Thoracic aorta (tissue), 2 donors: Measurements from ENCODE around the gene AP2M1. TPM values are rescaled to one million over a fixed set of nuclear protein-coding genes. Genes with fewer than 3 reads are reported as not detected.

Source experiments
- ATAC-seq: fragments of 150-250 bp; one replicate; pipeline ENCODE4 v1.8.0; 2017; ENCODE audit warnings: low read depth; ENCODE audit not compliant: insufficient number of reproducible peaks, low FRiP score
- DNase-seq: peaks from one replicate; pipeline ENCODE4 v3.0.0-alpha.2; 2020; ENCODE audit warnings: low spot score
- H3K27ac ChIP-seq, 2 donors: fragments of 200-600 bp; sonication (generic); 1 replicate in 1 of 2; 2 replicates in 1 of 2; pipeline ENCODE4 v1.5.1; 2016; ENCODE audit warnings: mild to moderate bottlenecking in 2 of 2, moderate library complexity in 2 of 2
- H3K27me3 ChIP-seq: fragments of 200-600 bp; sonication (generic); replicated peaks from 2 replicates; pipeline ENCODE4 v1.6.0; 2016; ENCODE audit warnings: mild to moderate bottlenecking; ENCODE audit not compliant: insufficient read depth
- H3K36me3 ChIP-seq: fragments of 200-600 bp; sonication (generic); one replicate; pipeline ENCODE4 v1.5.1; 2016
- H3K4me1 ChIP-seq, 2 donors: fragments of 200-600 bp; sonication (generic); 1 replicate in 1 of 2; 2 replicates in 1 of 2; pipeline versions ENCODE4 v1.5.1 to v1.6.0; 2016; ENCODE audit warnings: low read depth in 2 of 2, mild to moderate bottlenecking in 1 of 2; ENCODE audit not compliant: control insufficient read depth in 1 of 2
- H3K4me3 ChIP-seq: fragments of 200-600 bp; sonication (generic); 2 replicates; pipeline ENCODE4 v1.5.1; 2016; ENCODE audit warnings: mild to moderate bottlenecking
- H3K9me3 ChIP-seq: fragments of 200-600 bp; sonication (generic); 2 replicates; pipeline ENCODE4 v1.5.1; 2016
- total RNA-seq, 2 donors: library from RNA; depleted of rRNA; stranded (reverse); fragments of >200 nt; gene quantifications; one replicate each; pipeline versions ENCODE4 v1.1.0 to v1.2.3, GENCODE V29; 2016
- TF ChIP-seq, protein P1 (sequence below): fragments of 200-600 bp; sonication (generic); IDR thresholded peaks from one replicate; pipeline ENCODE4 v1.5.1; 2019; ENCODE audit warnings: antibody characterized with exemption

AP2M1 gene
- total RNA-seq, 2 donors from 2014 or later: 194 to 203 TPM

DNA sequence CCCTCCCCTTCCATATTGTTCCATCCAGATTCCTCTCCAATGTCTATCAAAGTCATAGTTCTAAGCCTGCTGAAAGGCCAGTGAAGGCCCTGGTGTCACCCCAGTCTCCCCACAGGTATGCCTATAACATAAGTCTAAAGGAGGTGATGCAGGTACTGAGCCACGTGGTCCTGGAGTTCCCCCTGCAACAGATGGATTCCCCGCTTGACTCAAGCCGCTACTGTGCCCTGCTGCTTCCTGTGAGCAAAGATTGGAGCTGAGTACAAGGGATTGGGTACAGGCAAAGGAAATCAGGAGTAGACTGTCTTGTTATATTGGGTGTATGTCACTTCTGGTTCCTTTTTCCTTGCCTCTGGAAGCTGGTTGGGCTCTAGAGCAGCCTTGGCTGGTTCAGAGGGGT lies 31.3 kb upstream of the AP2M1 start:
- ATAC-seq (no peak), DNase-seq (no peak)
- no peak overlapping the region for H3K4me3 ChIP-seq
- H3K9me3 ChIP-seq: no peaks in the 10 kb centered on the region
- TF ChIP-seq, protein P1, sequence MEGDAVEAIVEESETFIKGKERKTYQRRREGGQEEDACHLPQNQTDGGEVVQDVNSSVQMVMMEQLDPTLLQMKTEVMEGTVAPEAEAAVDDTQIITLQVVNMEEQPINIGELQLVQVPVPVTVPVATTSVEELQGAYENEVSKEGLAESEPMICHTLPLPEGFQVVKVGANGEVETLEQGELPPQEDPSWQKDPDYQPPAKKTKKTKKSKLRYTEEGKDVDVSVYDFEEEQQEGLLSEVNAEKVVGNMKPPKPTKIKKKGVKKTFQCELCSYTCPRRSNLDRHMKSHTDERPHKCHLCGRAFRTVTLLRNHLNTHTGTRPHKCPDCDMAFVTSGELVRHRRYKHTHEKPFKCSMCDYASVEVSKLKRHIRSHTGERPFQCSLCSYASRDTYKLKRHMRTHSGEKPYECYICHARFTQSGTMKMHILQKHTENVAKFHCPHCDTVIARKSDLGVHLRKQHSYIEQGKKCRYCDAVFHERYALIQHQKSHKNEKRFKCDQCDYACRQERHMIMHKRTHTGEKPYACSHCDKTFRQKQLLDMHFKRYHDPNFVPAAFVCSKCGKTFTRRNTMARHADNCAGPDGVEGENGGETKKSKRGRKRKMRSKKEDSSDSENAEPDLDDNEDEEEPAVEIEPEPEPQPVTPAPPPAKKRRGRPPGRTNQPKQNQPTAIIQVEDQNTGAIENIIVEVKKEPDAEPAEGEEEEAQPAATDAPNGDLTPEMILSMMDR: no peak
- H3K27ac ChIP-seq: no peak overlapping the region
- H3K27me3 ChIP-seq: no peaks in the 10 kb centered on the region
- no peaks in the 10 kb centered on the region for H3K4me1 ChIP-seq
- peaks cover 66% of the 10 kb centered on the region for H3K36me3 ChIP-seq

DNA sequence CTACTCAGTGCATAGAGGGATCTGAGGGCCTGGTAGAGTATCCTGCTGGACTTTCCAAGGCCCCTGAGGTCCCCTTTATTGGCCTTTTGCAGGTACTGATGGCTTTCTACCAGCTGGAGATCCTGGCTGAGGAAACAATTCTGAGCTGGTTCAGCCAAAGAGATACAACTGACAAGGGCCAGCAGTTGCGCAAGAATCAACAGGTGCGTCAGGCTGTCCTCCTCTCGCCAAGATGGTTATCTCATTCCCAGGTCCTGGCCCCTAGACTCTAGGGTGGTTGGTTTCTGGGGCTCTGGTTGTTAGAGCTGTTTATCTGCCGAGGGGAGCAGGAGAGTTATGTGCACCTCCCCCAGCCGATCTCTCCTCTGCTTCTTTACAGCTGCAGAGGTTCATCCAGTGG lies 30.1 kb upstream of the AP2M1 start:
- DNase-seq: no peak
- Histone ChIP-seq H3K4me1 (no peaks in the 10 kb centered on the region), H3K36me3 (peaks cover 59% of the 10 kb centered on the region), H3K27me3 (no peaks in the 10 kb centered on the region), H3K27ac (no peak overlapping the region), H3K9me3 (no peaks in the 10 kb centered on the region), H3K4me3 (no peak overlapping the region)
- TF ChIP-seq, protein P1: no peak
- no peak for ATAC-seq

DNA sequence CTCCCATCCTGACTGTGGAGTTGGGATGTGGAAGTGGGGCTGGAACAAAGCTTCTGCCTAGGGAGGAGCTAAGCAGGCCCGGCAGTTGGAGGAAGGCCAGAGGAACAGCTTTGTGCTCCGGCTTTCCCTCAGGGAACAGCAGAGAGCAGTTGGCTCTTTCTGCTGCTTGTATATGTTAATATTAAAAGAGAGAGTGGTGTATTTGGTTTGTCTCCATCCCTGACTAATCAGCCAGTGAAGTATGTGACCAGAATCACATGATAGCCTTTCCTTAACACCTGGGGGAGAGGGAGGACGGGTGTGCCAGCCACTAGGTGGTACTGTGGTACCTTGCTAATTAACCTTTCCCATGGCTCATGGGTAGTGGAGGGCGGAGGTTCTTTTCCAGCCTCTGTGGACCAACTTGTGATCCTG lies 29.5 kb upstream of the AP2M1 start:
- no peaks in the 10 kb centered on the region for H3K4me1 ChIP-seq
- DNase-seq (no peak), ATAC-seq (no peak)
- H3K27me3 ChIP-seq: no peaks in the 10 kb centered on the region
- H3K9me3 ChIP-seq: no peaks in the 10 kb centered on the region
- no peak overlapping the region for H3K4me3 ChIP-seq
- TF ChIP-seq, protein P1: no peak
- H3K27ac ChIP-seq: no peak overlapping the region
- H3K36me3 ChIP-seq: peaks cover 57% of the 10 kb centered on the region

DNA sequence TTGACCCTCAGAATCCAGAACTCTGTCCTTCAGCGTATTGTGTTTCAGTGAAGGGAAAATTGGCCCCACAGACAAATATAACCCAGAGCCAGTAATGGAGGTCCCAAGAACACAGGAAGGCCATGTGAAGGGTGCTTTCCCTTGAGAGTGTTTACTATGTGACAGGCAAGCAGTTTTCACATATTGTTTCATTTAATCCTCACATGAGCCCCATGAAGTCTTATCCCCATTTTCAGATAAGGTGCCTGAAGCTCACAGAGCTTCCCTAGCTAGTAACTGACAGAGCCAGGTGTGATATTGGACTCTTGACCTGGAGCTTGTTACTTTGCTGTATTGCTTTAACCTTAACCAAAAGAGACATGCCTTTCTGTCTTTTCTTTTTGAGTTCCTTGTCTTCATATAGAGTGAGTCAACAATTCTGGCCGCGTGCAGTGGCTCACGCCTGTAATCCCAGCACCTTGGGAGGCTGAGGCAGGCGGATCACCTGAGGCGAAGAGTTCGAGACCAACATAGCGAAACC lies 28.8 kb upstream of the AP2M1 start:
- TF ChIP-seq, protein P1: no peak
- peaks cover 52% of the 10 kb centered on the region for H3K36me3 ChIP-seq
- H3K9me3 ChIP-seq: no peaks in the 10 kb centered on the region
- ATAC-seq (no peak), DNase-seq (no peak)
- no peak overlapping the region for H3K27ac ChIP-seq
- no peak overlapping the region for H3K4me3 ChIP-seq
- H3K27me3 ChIP-seq: no peaks in the 10 kb centered on the region
- H3K4me1 ChIP-seq: no peaks in the 10 kb centered on the region

DNA sequence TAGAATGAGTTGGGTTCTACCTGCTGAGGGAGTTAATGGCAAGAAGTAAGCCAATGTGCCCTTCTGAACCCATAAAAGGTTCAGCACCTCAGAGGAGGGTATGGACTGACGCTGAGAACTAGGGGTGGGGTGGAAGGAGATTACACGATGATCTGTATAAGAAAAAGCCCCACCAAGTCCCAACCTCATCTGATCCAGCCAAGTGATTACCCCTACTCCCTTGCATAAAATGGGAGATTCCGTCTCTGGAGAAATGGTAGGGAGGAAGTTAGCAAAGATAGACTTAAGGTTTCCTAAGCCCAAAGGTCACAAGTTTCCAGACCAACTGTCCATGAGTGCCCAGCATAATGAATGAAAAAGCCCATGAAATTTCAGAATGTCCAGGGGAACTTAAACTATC lies 26.6 kb upstream of the AP2M1 start:
- H3K27me3 ChIP-seq: no peaks in the 10 kb centered on the region
- no peak for ATAC-seq

More for the DNA sequence above, 26.6 kb upstream of the AP2M1 start:
- Histone ChIP-seq H3K4me3 (no peak overlapping the region), H3K27ac (no peak overlapping the region), H3K36me3 (peaks cover 31% of the 10 kb centered on the region), H3K9me3 (no peaks in the 10 kb centered on the region), H3K4me1 (no peaks in the 10 kb centered on the region)
- TF ChIP-seq, protein P1: no peak
- no peak for DNase-seq
